Measurements from ENCODE around the gene TTC7B.

DNA sequence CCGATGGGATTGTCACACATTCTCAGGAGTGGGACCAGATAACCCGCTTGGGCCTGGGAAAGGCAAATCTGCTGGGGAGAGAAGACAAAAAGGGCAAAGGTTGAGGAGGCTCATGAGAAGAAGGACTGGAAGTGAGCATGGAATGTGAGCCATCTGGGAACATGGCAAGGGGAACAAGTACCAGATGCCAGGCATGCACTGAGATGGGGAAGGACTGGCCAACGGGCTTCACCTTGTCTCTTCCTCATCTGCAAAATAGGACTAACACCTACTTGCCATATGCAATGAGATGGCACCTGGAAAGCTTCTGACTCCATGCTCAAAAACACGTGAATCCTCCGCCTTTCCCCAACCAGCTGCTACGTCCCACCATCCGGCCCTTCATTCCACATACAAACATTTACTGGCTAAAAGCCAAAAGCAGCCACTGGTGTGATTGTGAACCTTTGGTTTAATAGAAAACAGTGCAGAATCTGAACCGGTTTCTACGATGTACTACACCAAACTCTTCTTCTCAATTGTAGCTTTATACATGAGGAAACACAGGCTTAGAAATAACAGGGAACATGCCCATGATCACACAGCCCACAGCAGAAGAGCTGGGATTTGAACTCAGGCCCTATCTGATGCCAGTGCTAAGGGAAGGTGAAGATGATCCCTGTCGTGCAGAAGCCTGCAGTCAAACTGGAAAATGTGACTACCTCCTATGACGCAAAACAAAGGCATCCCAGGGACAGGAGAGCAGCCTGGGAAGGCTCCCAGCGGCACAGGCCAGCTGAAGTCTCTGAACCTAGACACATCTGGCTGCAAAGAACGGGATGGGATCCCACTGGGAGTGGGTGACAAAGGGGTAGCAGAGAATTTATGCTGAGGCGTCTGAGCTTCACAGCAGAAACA is 112.1 kb downstream of the TTC7B start:
- TF ChIP-seq, protein P1, sequence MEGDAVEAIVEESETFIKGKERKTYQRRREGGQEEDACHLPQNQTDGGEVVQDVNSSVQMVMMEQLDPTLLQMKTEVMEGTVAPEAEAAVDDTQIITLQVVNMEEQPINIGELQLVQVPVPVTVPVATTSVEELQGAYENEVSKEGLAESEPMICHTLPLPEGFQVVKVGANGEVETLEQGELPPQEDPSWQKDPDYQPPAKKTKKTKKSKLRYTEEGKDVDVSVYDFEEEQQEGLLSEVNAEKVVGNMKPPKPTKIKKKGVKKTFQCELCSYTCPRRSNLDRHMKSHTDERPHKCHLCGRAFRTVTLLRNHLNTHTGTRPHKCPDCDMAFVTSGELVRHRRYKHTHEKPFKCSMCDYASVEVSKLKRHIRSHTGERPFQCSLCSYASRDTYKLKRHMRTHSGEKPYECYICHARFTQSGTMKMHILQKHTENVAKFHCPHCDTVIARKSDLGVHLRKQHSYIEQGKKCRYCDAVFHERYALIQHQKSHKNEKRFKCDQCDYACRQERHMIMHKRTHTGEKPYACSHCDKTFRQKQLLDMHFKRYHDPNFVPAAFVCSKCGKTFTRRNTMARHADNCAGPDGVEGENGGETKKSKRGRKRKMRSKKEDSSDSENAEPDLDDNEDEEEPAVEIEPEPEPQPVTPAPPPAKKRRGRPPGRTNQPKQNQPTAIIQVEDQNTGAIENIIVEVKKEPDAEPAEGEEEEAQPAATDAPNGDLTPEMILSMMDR (IDR thresholded peaks at IDR 0.05): no peak
- TF ChIP-seq POLR2AphosphoS5 (IDR thresholded peaks at IDR 0.05) (no peak), POLR2A (IDR thresholded peaks at IDR 0.05) (no peak)
